ENCODE data around the gene VAT1L. TPM values are rescaled to one million over a fixed set of nuclear protein-coding genes. Genes with fewer than 3 reads are reported as not detected.

The VAT1L gene, protein sequence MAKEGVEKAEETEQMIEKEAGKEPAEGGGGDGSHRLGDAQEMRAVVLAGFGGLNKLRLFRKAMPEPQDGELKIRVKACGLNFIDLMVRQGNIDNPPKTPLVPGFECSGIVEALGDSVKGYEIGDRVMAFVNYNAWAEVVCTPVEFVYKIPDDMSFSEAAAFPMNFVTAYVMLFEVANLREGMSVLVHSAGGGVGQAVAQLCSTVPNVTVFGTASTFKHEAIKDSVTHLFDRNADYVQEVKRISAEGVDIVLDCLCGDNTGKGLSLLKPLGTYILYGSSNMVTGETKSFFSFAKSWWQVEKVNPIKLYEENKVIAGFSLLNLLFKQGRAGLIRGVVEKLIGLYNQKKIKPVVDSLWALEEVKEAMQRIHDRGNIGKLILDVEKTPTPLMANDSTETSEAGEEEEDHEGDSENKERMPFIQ
- total RNA-seq (2014; rRNA removed; shearing (Covaris generic)) = 22.0 and 24.4 TPM in 2 replicates
- 8.2 and 11.0 TPM in 2 replicates for polyA plus RNA-seq (2016; fragmentation: Nextera tagmentation; extraction: Ambion mirVana)
- long read RNA-seq, partial matches to known transcripts = 1 of 3 reads
- long read RNA-seq, other reads (novel, unspliced or antisense) = 1 of 3 reads

DNA sequence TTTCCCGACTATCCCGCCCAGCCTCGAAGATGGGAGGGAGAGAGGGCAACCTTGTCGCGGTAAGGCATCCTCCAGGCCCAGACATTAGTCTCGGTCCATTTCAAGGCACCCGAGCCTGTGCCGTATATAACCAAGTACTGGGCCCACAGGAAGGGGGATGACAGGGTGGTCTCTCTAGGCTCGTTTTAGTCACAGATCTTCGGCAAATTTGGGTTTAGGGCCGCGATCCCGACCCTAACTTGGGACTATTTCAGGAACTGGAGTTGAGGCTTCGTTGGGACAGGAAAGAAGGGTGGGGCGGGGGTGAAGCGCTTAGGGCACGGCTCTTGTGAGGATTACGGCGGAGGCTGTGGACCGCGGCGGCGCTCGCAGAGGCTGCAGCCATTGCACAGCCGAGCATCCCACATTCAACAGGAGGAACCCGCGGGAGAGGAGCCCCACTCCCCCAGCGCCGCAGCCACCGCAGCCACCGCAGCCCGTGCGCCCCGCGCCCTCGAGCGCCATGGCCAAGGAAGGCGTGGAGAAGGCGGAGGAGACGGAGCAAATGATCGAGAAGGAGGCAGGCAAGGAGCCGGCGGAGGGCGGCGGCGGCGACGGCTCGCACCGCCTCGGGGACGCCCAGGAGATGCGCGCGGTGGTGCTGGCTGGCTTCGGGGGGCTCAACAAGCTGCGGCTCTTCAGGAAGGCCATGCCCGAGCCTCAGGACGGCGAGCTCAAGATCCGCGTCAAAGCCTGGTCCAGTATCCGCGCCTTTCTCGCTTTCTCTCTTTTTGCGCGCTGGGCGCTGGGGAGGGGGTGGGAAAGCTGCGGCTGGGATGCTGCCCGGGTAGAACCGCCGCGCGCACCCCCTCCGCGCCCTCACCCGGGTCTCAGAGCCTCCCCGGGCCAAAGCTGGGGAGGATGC is at the start of gene VAT1L:
Gene VAT1L, plus strand, starts transcription at position 384 of the 904 bp plus-strand sequence. Its CDS starts 119 bp downstream, at position 503.
- H3K4me2 ChIP-seq = peak within 1 kb of the TSS; percentile 93
- H3K9me2 ChIP-seq (ENCODE audit: insufficient read depth) = no peaks in the 10 kb centered on the region
- Mint-ChIP-seq H3K36me3 (ENCODE audit: low read depth) (peaks cover 6% of the 10 kb centered on the region; the same call in 1 of the 3 replicates), H3K27me3 (ENCODE audit: insufficient read depth, low read depth, poor library complexity) (peaks cover 24% of the 10 kb centered on the region), H3K4me1 (peaks cover 18% of the 10 kb centered on the region), H3K27ac (no peak within 1 kb of the TSS), H3K4me3 (peak within 1 kb of the TSS; percentile 93), H3K9me3 (peaks cover 7% of the 10 kb centered on the region; the same call in 1 of the 3 replicates)
- peaks cover 41% of the 10 kb centered on the region for H3K27me3 ChIP-seq (ENCODE audit: insufficient read depth)
- H4K20me1 ChIP-seq (replicated peaks; ENCODE audit: insufficient read depth) = peaks cover 7% of the 10 kb centered on the region
- DNase-seq (ENCODE audit: low spot score) (peak; percentile 78), ATAC-seq (peak; percentile 86)
- peak within 1 kb of the TSS; percentile 92 for H3K4me3 ChIP-seq
- peaks cover 14% of the 10 kb centered on the region for H3K4me1 ChIP-seq (ENCODE audit: insufficient read depth)
- H3F3A ChIP-seq (replicated peaks; ENCODE audit: low read depth) = no peaks in the 10 kb centered on the region
- H2AFZ ChIP-seq = peak within 1 kb of the TSS; percentile 99
- H3K79me2 ChIP-seq (replicated peaks; ENCODE audit: insufficient read depth) = peaks cover 31% of the 10 kb centered on the region
- no peak for TF ChIP-seq STAT1 (IDR thresholded peaks at IDR 0.05; ENCODE audit: unreplicated experiment)
- TF ChIP-seq POLR2AphosphoS5 (IDR thresholded peaks at IDR 0.05; ENCODE audit: low read depth) = peak; percentile 58
- no peak within 1 kb of the TSS for H3K27ac ChIP-seq (ENCODE audit: low read depth)
- H3K36me3 ChIP-seq (ENCODE audit: insufficient read depth) = no peaks in the 10 kb centered on the region

DNA sequence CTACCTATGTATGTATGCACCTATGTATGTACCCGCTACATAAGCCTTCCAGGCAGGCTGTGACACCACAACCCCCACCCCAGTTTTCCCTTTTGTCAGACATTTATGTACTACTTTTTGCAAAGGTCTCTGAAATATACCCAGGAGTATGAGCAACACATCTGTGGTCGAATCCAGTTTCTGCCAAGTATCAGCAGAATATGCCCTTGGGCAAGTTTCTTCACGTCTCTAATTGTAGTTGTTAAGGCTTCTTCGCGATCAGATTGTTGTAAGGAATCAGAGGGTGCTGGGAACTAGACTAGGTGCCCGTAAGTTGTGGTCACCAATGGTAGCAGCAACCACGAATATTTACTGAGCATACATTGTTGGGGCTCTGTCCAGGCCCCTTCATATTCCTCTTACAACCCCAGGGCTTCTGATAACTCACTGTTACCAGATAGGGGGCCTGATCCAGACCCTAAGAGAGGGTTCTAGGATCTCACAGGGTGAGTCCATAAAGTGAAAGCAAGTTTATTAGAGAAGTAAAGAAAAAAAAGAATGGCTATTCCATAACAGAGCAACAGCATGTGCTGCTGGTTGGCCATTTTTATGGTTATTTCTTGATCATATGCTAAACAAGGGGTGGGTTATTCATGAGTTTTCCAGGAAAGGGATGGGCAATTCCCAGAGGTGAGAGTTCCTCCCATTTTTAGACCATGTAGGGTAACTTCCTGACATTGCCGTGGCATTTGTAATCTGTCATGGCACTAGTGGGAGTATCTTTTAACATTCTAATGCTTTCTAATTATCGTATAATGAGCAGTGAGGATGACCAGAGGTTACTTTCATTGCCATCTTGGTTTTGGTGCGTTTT is 49.4 kb upstream of the VAT1L start:
- Mint-ChIP-seq H3K9me3 (peaks cover under 1% of the 10 kb centered on the region; the same call in 1 of the 3 replicates), H3K27me3 (ENCODE audit: insufficient read depth, low read depth, poor library complexity) (no peaks in the 10 kb centered on the region), H3K4me1 (no peaks in the 10 kb centered on the region), H3K4me3 (no peak overlapping the region), H3K27ac (no peak overlapping the region), H3K36me3 (ENCODE audit: low read depth) (peaks cover 12% of the 10 kb centered on the region; the same call in 2 of the 3 replicates)
- H3F3A ChIP-seq (replicated peaks; ENCODE audit: low read depth) = no peaks in the 10 kb centered on the region
- ATAC-seq = no peak
- DNase-seq (ENCODE audit: low spot score) = no peak
- no peak overlapping the region for H3K27ac ChIP-seq (ENCODE audit: low read depth)
- TF ChIP-seq NANOG (IDR thresholded peaks at IDR 0.05; ENCODE audit: borderline replicate concordance) (no peak), EZH2phosphoT487 (IDR thresholded peaks at IDR 0.05; ENCODE audit: unreplicated experiment) (no peak)
- TF ChIP-seq, protein P1, sequence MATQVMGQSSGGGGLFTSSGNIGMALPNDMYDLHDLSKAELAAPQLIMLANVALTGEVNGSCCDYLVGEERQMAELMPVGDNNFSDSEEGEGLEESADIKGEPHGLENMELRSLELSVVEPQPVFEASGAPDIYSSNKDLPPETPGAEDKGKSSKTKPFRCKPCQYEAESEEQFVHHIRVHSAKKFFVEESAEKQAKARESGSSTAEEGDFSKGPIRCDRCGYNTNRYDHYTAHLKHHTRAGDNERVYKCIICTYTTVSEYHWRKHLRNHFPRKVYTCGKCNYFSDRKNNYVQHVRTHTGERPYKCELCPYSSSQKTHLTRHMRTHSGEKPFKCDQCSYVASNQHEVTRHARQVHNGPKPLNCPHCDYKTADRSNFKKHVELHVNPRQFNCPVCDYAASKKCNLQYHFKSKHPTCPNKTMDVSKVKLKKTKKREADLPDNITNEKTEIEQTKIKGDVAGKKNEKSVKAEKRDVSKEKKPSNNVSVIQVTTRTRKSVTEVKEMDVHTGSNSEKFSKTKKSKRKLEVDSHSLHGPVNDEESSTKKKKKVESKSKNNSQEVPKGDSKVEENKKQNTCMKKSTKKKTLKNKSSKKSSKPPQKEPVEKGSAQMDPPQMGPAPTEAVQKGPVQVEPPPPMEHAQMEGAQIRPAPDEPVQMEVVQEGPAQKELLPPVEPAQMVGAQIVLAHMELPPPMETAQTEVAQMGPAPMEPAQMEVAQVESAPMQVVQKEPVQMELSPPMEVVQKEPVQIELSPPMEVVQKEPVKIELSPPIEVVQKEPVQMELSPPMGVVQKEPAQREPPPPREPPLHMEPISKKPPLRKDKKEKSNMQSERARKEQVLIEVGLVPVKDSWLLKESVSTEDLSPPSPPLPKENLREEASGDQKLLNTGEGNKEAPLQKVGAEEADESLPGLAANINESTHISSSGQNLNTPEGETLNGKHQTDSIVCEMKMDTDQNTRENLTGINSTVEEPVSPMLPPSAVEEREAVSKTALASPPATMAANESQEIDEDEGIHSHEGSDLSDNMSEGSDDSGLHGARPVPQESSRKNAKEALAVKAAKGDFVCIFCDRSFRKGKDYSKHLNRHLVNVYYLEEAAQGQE (IDR thresholded peaks at IDR 0.05; ENCODE audit: unreplicated experiment) = no peak
- no peak overlapping the region for H3K4me2 ChIP-seq
- no peaks in the 10 kb centered on the region for H3K79me2 ChIP-seq (replicated peaks; ENCODE audit: insufficient read depth)
- H2AFZ ChIP-seq = no peak overlapping the region
- 0 out of 2 replicates have a peak, but pooled peaks cover 4% of the 10 kb centered on the region for H3K9me2 ChIP-seq (ENCODE audit: insufficient read depth)
- no peaks in the 10 kb centered on the region for H3K4me1 ChIP-seq (ENCODE audit: insufficient read depth)
- H3K4me3 ChIP-seq = no peak overlapping the region
- no peaks in the 10 kb centered on the region for H3K27me3 ChIP-seq (ENCODE audit: insufficient read depth)
- H3K36me3 ChIP-seq (ENCODE audit: insufficient read depth) = no peaks in the 10 kb centered on the region
- H4K20me1 ChIP-seq (replicated peaks; ENCODE audit: insufficient read depth) = no peaks in the 10 kb centered on the region

Measured in GM23338 (cell line).